ENCODE data around the gene LRIG1. TPM values are rescaled to one million over a fixed set of nuclear protein-coding genes. Genes with fewer than 3 reads are reported as not detected.

Gene LRIG1
- total RNA-seq, 3 donors from 2014 or later = 72.1 to 180 (median 75.3) TPM

- no peaks in the 10 kb centered on the region for H3K4me1 ChIP-seq (ENCODE audit: low read depth)
- DNase-seq (no peak), ATAC-seq (no peak)
- intact Hi-C loops (cut with DNase I, micrococcal nuclease) = no loop called here
- no peaks in the 10 kb centered on the region for H3K9me3 ChIP-seq
- H3K4me3 ChIP-seq = no peak overlapping the region
- no peak for TF ChIP-seq CTCF (IDR thresholded peaks at IDR 0.05)
- no peaks in the 10 kb centered on the region for H3K36me3 ChIP-seq (ENCODE audit: low read depth)
These were observed 110.8 kb downstream of the LRIG1 start for GRCh38 chr3:66390013-66390412.

- TF ChIP-seq CTCF (IDR thresholded peaks at IDR 0.05) = no peak
- ATAC-seq (no peak), DNase-seq (peak in 1 of 3 donors; percentile 2)
- Histone ChIP-seq H3K9me3 (no peaks in the 10 kb centered on the region), H3K4me3 (no peak overlapping the region), H3K4me1 (ENCODE audit: low read depth) (no peaks in the 10 kb centered on the region), H3K36me3 (ENCODE audit: low read depth) (peaks cover 7% of the 10 kb centered on the region)
- intact Hi-C loops (cut with DNase I, micrococcal nuclease) = no loop called here
These were observed 113.7 kb downstream of the LRIG1 start for GRCh38 chr3:66386925-66387650.

- no peak overlapping the region for H3K4me3 ChIP-seq
- H3K4me1 ChIP-seq (ENCODE audit: low read depth) = no peaks in the 10 kb centered on the region
- no peaks in the 10 kb centered on the region for H3K9me3 ChIP-seq
- intact Hi-C loops (cut with DNase I, micrococcal nuclease) = no loop called here
- H3K36me3 ChIP-seq (ENCODE audit: low read depth) = peaks cover 7% of the 10 kb centered on the region
- ATAC-seq (peak; percentile 25), DNase-seq (peak in 1 of 3 donors; percentile 1)
- TF ChIP-seq CTCF (IDR thresholded peaks at IDR 0.05) = no peak
These were observed 114.6 kb downstream of the LRIG1 start for GRCh38 chr3:66386011-66386924.

GRCh38 chr3:66385066-66385465, 115.8 kb downstream of the LRIG1 start:
- no peak for ATAC-seq
- peaks cover 18% of the 10 kb centered on the region for H3K36me3 ChIP-seq (ENCODE audit: low read depth)

More at GRCh38 chr3:66385066-66385465, 115.8 kb downstream of the LRIG1 start:
- H3K4me1 ChIP-seq (ENCODE audit: low read depth) = no peaks in the 10 kb centered on the region
- H3K4me3 ChIP-seq = no peak overlapping the region
- intact Hi-C loops (cut with DNase I, micrococcal nuclease) = no loop called here
- H3K9me3 ChIP-seq = no peaks in the 10 kb centered on the region
- no peak for TF ChIP-seq CTCF (IDR thresholded peaks at IDR 0.05)
- no peak for DNase-seq
